GM21447 (cell line): ENCODE data around the gene PARN.
"Not testable (repeated sequence)": the region's sequence is repeated elsewhere in the genome, so short reads cannot be mapped to it uniquely, and the experiment has no call there.

Experiments
- ATAC-seq: cut with Tn5 transposase; IDR thresholded peaks from one replicate; pipeline ENCODE4 v1.9.1; 2021; ENCODE audit not compliant: unreplicated experiment

The PARN gene

GRCh38 chr16:14445937-14446715 is 183.9 kb downstream of the PARN start:
- ATAC-seq, result no peak

DNA sequence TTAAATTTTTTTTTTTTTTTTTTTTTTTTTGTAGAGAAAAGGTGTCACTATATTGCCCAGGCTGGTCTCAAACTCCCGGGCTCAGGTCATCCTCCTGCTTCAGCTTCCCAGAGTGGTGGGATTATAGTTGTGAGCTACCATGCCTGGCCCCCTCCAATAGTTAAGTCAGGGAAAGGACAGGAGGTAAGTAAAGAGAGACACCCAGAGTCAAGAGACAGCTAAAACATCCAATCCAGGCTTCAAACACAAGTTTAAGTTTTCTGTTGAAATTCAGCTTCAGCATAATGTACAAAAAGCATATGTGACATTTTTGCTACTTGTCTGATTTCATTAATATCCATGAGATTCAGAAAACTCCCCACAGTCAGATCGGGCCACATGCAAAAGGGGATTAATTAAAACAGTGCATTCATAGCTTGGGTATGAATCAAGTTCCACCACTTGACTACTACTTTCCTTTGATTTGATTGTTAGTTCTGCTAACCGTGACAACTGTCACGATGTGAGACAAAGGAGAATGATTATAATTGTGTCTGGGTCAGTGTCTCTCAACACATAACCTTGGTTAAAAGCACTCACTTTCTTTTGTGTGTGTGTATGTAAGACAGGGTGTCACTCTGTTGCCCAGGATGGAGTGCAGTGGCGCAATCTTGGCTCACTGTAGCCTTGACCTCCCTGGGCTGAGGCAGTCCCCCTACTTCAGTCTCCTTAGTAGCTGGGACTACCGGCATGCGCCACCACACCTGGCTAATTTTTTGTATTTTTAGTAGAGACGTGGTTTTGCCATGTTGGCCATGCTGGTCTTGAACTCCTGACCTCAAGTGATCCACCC is 184.9 kb downstream of the PARN start:
- no peak for ATAC-seq

DNA sequence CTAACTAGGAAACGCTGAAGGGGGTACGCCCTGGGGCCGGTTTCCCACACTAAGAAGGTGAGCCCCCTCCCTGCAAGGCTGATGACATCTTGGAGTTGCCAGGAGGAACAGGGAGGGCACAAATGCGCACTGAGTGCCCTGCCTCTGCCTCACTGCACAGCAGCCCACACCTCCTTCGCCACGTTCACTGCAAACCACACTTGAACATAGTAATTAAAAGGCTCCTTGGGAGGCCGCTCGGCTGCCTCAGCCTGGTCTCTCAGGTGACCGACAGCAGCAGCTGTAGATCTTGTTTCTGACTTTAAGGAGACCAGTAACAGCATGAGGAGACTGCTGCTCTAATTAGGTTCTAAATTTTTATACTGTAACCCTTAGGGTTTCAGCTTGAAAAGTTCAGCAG is 188.5 kb downstream of the PARN start:
- ATAC-seq, result not testable (repeated sequence)

DNA sequence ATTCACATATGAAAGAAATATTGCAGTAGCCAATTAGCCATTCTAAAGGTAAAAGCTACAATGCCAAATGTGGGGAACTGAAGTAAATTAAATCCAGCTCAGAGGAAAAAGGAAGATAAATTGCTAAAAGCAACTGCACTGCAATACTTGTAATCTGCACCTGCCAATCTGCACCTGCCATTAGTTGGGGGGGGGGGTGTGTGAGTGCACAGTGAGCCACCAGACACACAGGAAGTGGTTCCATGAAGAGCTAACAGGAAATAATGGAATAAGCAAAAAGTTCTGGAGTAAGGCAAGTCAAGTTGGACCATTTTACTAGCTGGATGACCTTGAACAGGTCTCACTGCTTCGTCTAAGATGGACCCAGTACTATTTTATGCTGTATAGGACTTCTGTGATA is 191.8 kb downstream of the PARN start:
- no peak for ATAC-seq

- no peak for ATAC-seq
Observed at GRCh38 chr16:14437426-14437825, 192.6 kb downstream of the PARN start.

DNA sequence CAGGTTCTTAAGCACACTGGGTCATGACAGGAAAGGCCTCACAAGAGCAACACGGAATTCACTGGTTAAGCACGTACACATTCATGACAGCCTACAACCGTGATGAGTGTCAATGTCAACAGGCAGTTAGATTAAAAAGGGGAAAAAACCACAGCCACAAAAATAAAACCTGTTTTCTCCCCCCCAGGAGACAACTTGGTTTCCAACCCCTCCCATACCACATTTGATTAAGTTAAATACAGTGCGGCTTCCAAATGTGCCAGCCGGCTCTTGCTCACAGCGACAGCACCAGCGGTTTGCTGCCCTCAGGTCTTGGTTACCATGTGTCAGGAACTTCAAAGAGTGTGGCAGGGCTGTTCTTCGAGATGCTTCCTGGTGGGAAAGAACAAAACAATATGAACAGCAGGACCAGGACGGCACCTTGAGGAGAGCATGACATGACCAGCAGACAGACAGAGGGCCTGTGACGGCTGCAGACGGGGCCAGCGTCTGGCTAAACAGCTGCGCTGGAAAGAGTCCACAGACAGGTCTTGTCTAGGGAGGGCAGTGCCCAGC is 193.6 kb downstream of the PARN start:
- no peak for ATAC-seq

DNA sequence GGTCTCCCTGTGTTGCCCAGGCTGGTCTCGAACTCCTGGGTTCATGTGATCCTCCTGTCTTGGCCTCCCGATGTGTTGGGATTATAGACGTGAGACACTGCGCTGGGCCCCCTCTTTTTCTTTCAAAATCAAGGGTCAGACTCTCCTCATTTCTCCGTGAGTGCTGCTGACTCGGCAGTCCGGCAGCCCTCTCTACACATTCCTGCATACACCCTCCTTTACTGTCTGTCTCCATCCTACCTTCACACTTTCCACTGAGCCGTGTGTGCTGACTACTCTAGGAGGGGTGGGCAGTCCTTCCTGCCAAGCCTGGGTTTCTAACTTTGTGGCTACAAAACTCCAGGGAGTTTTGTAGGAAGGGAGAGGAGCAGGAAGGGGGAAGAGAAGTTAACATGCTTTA is 195.2 kb downstream of the PARN start:
- ATAC-seq, result no peak

- ATAC-seq, result not testable (repeated sequence)
Observed at GRCh38 chr16:14428971-14429637, 201.0 kb downstream of the PARN start.

DNA sequence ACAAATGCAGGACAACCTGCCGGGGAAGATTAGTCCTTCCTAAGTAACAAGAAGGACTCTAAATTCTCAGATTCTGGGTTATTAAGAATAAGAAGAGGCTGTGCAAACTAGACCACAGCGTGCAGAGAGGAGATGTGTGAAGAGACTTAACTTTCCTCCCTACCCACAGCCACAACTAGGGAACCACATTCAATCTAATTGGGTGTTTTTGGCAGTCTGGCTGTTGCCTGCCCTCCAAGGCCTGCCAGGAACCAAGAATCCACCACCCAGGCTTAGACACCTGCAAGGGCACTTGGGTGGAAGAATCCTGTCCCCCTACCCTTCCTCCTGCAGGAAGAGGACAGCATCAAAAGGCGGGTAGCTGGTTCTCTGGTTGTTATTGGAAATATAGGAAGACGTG is 202.0 kb downstream of the PARN start:
- ATAC-seq, result no peak

DNA sequence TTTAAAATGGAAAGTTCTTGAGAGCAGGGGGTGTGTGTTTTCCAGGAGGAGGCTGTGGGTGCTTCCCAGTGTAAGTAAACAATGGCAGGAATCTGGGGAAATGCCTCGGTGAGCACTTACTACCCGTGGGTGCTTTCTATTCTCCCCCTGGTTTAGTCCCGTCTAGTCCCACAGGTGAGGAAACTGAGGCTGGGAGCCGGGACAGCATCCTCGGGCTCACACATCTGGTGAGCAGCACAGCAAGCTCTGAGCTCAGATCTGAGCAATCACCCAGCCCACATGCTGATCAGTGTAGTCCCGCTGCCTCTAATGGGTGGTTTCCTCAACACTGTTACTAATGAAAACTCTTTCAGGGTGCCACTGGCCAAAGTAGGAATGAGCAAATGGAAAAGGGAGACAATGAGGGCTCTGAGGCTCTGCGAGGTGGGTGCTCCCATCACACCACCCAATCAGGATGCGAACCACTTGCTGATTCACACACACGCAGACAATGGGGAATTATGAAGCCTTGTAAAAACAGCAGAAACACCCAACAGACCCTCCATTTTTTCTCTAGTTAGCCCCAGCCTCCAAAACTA is 202.6 kb downstream of the PARN start:
- no peak for ATAC-seq

- ATAC-seq, result no peak
Observed at GRCh38 chr16:14424595-14424994, 205.5 kb downstream of the PARN start.

DNA sequence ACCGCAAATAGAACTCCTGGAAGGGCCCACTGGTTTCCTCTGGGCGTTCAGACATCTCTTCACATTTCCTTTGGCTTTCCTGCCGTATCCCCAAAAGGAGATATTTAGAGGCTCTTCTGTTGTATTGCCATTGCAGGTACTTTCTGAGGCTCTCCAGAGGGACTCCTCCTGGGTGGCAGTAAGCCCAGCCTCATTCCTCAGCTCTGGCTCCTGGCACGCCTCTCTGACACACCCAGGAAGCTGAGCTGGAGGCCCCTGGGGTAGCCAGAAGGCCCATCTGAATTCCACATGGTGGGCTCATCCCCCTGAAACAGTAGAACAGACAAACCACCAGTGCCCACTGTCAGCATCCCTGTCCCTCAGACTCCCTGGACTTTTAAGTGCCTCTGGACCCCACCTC is 206.7 kb downstream of the PARN start:
- no peak for ATAC-seq

GRCh38 chr16:14420721-14421488 is 209.2 kb downstream of the PARN start:
- ATAC-seq, result no peak

- ATAC-seq, result not testable (repeated sequence)
Observed at GRCh38 chr16:14420243-14420642, 209.8 kb downstream of the PARN start.

DNA sequence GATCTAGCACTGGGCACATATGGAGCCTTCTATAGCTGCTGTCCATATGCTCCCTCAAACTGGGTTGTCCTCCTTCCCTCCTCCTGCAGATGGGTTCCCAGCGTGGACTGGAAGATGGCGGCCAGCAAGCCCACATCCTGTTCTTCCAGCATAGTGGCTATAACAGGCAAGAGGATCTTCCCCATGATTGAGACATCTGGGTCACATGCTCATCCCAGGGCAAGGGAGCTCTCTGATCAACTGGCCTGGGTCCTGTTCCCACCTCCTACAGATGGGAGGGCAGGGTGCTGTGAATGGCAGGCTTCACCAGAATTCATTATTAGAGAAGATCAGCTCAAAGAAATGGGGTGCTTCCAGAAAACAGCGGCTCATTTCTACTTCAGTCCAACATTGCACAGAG is 210.2 kb downstream of the PARN start:
- ATAC-seq, result no peak

GRCh38 chr16:14418795-14419225 is 211.2 kb downstream of the PARN start:
- no peak for ATAC-seq

DNA sequence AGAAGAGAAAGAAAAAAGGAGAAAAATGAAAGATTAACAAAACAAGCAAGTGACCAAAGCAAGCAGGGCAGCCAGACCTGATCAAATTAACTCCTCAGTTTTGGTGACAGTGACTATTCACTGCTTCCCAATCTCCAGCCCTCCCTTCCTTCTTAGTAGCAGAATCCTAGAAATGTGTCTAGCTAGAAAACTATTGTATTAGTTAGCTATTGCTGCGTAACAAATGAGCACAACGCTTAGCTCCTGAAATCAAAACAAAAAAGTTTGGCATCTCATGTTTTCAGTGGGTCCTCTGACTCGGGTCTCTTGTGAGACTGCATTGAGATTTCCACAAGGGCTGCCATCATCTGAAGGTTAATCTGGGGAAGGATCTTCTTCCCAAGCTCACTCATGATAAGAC is 213.9 kb downstream of the PARN start:
- ATAC-seq, result no peak

DNA sequence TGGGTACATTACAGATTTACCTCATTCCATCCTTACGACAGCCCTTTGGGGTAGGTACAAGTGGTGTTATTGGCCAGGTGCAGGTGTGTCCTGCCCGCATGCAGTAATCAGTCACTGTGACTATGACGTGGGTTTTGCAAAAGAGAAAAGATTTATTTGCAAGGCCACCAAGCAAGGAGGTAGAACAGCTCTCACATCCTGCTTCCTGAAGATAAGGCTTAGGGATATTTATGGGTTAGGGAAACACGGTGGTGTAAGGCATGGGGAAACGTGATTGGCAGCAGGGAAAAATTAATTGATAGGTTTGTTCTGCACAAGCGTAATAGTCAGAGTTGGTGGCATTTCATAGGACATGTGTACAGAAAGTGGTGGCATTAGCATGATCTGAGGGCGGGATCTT is 214.8 kb downstream of the PARN start:
- no peak for ATAC-seq

DNA sequence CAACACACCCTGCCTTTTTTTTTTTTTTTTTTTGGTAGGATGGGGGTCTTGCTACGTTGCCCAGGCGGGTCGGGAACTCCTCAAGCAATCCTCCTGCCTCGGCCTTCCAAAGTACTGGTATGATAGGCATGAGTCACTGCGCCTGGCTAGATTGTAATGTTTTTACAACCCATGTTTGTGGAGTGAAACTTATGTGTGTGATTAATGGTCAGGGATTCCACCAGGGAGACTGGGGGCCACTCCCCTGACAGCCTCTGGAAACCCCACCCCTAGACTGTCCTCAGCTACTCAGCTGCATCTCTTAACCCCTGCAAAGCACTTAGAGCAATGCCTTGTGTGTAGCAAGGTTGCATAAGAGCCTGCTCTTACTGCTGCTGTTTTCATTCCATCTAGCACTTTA is 220.5 kb downstream of the PARN start:
- no peak for ATAC-seq

DNA sequence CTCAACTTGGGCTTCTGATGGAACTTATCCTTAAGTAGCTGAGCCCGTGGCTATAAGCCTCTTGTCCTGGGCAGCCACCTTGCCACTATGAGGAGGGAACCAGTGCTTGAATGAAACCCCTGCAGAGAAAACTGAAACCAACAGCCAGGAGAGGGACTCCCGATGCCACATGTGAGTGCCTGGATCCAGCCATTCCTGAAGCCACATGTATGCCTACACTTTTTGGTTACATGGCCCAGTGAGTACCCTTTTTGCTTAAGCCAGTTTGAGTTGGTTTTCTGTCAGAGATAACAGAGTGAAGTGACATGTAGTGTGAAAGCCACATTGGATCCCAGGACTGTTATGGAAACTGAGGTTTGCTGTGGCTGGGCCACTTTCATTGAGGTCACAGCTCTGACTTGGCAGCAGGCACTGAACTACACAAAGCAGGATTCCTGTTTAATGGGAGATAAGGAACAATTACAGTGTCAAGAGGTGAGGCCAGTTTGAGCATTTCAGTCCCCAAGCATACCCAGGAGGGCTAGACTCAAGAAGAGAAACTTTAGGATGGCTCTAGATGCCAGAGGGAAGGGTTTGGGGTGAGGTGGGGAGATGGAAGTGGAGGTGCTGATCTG is 222.2 kb downstream of the PARN start:
- no peak for ATAC-seq
